GM19468 (cell line): ENCODE results near the gene USP37.
A peak's percentile ranks its signal among the peaks of the same experiment; 100 is the strongest.
"Not testable (repeated sequence)": the region's sequence is repeated elsewhere in the genome, so short reads cannot be mapped to it uniquely, and the experiment has no call there.

Experiments
- ATAC-seq: cut with Tn5 transposase; IDR thresholded peaks from one replicate; pipeline ENCODE4 v1.9.1; 2021; ENCODE audit warnings: mild to moderate bottlenecking, moderate library complexity, moderate number of reproducible peaks; ENCODE audit not compliant: unreplicated experiment; ENCODE audit errors: extremely low read depth

Gene USP37

DNA sequence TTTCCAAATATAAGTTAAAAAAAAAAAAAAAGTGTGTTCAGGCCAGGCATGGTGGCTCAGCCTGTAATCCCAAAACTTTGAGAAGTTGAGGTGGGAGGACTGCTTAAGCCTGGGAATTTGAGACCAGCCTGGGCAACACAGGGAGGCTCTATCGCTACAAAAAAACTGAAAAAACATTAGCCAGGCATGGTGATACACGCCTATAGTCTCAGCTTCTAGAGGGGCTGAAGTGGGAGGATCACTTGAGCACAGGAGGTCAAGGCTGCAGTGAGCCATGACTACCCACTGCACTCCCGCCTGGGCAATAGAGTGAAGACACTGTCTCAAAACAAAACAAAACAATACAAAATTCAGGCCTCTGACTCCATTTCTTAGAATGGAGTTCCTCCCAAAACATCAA, 9.2 kb downstream of the USP37 start:
- no peak for ATAC-seq

DNA sequence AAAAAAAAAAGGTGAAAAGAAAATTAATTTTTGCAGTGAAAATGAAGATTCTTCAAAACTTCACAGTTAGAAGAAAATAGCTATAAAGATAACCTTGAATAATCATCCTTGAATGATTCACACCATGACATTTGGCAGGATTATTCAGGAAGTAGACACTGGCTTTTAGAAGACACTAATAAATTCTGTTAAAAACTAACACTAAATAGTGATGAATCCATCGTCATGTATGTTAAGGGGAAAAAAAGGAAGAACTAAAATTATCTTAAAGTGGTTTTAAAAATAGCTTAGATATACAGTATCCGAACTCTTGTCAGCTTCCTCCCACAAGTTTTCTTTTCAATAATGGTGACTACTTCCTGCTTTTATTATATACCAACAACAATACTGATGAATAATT, 10.2 kb downstream of the USP37 start:
- ATAC-seq, result no peak

DNA sequence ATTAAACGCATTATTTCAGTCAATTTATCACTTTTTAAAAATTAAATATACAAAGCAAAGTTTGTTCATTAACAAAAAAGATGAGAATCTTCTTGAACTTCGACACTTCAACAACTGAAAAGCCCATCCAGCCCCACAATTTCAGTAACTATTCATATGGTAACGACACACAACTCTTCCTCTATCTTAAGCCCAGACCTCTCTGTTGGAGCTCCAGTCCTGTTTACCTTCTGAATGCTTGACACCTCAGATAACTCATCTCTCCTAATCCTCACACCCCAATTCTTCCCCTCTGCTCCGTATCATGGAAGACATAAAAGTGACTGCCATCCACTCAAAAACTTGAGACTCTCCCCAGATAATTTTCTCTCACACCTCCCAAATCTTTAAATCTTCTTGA, 12.6 kb downstream of the USP37 start:
- no peak for ATAC-seq

DNA sequence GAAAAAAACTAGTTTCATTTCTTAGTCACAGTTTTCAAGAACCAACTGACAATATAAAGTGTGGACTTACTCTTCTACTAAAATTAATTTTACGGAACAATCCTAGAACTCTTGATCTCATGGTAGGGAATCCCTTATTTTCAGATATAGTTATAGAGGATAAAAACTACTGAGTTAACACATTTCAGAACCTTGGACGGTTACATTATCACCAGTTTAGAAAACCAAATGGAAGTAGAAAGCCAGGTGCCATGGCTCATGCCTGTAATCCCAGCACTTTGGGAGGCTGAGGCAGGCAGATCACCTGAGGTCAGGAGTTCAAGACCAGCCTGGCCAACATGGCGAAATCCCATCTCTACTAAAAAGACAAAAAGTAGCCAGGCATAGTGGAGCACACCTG, 13.9 kb downstream of the USP37 start:
- ATAC-seq, result not testable (repeated sequence)

DNA sequence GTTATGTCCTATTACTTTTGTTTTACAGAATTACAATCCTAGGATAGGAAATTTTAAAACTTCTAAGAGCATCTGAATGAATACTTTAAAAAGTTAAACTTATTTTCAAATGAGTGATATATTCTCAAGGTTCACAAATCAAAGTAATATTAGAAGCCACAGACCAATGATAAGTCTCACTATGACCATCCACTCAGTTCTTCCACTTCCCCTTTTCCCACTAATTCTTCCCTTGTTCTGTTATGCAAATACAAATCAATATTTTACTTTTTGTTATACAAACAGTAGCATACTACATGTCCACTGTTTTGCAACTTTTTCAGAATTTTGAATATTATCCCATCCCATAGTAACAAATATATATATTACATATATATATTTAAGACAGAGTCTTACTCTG, 20.2 kb downstream of the USP37 start:
- no peak for ATAC-seq

DNA sequence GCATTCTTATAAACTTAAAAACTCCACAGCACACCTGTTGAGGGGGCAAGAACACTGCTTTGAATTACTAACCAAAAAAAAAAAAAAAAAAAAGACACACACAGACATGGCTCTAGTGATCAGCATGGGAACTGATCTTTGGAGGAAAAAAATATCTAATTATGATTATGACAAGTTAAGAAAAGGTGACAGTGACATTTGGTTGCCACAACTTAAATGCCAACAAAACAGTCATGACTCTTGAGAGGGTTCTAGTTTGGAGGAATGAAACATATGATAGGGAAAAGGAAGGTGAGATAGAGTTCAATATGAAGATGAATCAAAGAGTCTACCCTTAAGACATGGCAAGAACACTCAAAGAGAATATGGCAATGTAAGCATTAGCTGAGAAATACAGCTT, 20.6 kb downstream of the USP37 start:
- ATAC-seq, result no peak

DNA sequence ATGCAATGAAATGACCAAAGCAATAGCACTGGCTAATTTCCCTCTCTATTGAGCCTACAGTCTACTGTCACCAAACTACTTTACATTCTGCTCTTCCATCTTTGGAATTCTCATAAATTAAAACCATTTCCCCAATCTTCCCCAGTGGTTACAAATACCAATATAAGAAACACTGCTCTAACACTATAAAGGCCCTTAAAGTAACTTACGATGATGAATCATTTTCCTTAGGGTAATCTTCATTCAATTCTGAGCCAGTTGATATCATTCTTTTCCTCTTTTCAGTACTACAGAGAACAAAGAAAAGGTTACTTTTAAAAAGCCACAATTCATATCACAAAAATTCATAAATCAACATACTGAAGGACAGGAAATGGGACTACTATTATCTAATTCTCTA, 22.1 kb downstream of the USP37 start:
- no peak for ATAC-seq

DNA sequence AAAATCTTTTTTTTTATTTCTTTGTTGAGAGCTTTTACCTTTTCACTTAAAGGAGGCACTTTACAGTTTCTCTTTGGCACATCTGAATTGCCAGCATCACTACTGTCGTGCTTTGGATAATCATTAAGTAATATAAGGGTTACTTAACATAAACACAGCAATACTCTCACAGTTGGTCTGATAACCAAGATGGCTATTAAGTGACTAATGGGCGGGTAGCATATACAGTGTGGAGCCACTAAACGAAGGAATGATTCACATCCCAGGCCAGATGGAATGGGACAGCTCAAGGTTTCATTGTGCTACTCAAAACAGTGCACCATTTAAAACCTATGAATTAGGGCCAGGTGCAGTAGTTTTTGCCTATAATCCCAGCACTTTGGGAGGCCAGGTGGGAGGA, 28.1 kb downstream of the USP37 start:
- no peak for ATAC-seq

DNA sequence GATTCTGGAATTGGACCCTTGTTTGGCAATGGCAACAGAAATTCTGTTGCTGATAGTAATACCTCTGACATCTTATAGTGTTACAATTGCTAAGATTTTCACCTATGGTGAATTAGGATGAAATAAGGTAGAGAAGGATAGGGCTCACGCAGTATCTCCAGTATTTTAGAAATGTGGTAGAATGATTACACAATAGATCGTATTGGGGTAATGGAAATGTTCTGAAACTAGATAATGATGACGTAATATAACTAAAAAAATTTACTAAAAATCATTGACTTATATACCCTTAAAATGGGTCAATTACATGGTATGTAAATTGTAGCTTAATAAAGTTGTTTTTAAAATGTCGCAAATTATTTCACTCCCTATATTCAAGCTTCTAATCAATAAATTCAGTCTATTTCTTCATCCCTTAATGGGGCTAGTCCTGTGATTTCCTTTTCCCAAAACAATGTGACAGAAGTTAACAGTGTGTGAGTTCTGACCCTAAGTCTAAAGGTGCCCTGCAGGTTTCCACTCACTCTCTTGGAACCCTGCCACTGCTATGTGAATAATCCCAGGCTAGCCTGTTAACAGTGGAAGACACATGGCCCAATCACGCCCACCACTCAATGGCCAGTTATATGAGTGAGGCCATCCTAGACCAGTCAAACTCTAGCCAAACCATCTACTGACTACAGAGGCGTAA, 31.2 kb downstream of the USP37 start:
- no peak for ATAC-seq

DNA sequence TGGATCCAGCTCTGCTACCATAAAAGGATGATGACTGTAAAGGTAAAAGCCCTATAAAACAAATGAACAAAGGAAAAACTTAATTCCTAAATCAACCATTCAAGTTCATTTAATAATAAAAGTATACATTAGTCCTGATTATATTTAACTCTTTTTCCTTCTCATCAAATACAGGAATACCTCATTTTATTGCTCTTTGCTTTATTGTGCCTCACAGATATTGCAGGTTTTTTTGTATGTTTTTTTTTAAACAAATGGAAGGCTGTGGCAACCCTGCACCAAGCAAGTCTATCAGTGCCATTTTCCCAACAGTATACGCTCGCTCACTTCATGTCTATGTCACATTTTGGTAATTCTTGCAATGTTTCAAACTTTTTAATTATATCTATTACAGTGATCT, 38.2 kb downstream of the USP37 start:
- no peak for ATAC-seq

DNA sequence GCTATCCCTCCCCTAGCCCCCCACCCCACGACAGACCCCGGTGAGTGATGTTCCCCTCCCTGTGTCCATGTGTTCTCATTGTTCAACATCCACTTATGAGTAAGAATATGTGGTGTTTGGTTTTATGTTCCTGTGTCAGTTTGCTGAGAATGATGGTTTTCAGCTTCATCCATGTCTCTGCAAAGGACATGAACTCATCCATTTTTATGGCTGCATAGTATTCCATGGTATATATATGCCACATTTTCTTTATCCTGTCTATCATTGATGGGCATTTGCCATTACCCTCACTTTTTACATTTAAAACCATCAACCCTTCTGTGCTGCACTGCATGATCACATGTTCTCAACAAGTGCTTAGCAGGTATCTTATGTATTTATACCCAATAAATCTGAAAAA, 39.7 kb downstream of the USP37 start:
- ATAC-seq, result not testable (repeated sequence)

DNA sequence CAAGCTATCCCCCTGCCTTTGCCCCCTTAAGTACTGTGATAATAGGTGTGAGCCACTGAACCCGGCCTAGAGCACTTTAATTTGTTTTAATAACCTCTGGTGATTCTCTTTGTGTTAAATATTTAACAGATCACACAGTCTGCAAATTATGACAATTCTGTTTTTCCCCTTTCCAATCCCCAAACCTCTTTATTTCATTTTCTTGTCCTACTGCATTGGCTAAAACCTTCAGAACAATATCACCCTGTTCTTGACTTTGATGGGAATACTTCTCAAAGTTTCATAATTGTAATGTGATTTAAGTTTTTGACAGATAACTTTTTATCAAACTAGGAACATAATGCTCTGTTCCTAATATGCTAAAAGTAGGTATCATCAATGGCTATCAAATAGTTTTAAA, 44.5 kb downstream of the USP37 start:
- no peak for ATAC-seq

DNA sequence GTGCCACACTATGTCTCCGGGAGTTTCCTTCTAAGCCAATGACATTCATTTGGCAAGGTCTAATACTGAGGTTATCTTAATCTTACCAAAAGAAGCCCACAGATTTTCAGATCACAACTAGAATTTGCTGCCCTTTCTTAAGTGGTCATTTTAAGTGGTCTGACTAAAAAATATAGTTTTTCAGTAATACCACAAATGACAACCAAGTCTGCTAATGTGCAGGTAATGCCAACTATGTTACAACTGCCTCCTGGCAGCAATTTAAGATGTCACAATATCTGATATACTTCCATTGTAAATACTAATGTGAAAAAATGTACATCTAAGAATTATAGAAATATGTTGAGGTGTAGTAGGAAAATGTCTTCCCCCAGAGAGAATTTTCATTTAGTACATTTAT, 49.3 kb downstream of the USP37 start:
- ATAC-seq, result no peak

DNA sequence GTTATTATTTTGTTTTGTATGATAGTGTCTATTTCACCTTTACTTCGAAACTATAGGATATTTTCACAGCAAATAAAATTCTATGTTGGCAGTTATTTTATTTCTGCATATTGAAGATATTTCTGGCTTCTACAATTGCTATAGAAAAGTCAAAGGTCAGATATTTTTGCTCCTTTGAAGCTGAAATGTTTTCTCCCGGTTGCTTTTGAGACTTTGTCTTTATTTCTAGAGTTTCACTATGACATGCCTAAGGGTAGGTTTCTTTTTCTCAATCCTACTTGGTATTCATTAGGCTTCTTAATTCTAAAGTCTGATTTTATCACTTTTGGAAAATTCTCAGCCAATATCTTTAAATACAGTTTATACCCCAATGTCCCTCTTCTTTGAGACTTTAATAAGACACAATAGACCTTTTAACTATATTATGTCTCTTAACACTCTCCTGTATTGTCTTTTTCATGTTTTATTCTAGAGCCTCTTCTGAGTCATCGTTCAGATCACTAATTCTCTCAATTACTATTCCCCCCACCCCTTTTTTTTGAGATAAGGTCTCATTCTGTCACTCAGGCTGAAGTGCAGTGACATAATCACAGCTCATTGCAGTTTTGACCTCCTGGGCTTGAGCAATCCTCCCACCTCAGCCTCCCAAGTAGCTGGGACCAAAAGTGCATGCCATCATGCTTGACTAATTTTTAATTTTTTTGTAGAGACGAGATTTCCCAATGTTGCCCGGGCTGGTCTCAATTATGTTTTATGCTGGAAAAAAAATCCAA, 50.5 kb downstream of the USP37 start:
- ATAC-seq, result no peak

DNA sequence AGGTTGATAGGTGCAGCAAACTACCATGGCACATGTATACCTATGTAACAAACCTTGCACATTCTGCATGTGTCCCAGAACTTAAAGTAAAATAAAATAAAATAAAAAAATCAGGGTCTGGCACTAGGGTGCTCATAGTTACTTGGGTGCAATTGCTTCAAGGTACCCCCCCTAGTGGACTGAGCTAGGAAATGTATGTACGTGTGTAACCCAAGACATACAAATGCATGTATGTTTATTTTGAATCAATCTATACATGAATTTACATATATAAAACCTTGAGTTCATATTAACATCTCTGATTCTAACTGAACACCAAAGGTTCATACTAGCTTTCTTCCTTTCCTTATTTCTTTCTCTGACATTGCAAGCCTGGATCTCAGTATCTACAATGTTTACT, 51.5 kb downstream of the USP37 start:
- ATAC-seq, result no peak

DNA sequence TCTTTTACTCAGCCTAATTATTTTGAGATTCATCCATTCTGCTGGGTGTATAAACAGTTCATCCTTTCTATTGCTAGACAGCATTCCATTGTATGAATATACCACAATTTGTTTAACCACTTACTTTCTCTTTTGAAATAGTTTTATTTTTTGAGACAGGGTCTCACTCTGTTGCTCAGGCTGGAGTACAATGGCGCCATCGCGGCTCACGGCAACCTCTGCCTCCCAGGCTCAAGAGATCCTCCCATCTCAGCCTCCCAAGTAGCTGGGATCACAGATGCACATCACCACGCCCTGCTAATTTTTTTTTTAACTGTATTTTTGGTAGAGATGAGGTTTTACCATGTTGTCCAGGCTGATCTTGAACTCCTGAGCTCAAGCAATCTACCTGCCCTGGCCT, 54.5 kb downstream of the USP37 start:
- no peak for ATAC-seq

DNA sequence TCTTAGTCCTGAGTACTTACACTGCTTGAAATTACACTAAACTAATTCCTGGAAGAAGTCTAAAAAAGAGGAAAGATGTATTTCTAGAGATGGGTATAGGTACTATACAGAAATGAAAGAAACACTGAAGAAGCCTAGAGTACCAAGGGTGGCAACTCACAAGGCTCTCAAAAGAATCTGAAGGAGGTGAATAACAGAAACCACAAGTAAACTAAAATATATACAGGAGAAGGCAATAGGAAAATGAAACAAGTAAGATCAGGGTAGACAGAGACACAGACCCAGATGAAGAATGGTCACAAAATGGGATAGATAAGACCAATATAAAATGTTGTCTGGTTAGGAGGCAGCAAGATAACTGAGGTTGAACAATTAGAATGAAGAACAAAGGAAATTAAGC, 59.9 kb downstream of the USP37 start:
- peak; percentile 26 for ATAC-seq

DNA sequence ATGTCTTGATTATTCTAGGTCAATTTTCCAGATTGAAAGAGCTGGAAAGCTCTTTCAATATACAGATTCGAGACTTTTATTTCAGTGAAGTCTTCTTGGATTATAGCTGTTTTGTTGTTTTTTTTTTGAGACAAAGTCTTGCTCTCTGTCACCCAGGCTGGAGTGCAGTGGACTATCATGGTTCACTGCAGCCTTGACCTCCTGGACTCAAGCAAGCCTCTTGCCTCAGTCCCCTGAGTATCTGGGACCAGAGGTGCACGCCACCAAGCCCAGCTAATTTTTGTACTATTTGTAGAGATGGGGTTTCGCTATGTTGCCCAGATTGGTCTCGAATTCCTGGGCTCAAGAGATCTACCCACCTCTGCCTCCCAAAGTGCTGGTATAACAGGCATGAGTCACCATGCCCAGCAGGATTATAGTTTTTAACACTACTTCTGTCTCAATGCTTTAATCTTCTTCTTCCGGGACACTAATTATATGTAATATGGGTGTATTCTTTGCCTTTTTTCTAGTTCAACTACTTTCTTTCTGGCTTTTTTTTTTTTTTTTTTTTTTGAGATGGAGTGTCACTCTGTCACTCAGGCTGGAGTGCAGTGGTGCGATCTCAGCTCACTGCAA, 62.3 kb downstream of the USP37 start:
- no peak for ATAC-seq

DNA sequence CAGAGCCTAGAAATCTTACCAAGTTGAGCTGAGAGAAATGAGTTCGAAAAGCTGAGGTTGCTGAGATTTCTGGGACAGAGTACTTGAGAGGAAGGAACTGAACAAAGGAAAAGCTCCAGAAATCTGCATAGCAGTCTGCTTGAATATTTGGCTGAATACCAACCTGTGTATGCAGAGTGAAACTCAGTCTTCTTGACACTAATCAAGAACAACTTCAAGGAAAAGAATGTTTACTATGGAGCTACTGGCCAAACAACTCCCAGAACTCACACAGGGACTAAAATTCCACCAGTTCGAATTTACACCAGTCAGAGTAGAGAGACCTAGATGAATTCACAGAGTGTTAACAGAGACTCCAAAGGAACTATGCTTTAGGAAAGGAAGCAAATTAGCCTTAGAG, 66.5 kb downstream of the USP37 start:
- ATAC-seq, result no peak

DNA sequence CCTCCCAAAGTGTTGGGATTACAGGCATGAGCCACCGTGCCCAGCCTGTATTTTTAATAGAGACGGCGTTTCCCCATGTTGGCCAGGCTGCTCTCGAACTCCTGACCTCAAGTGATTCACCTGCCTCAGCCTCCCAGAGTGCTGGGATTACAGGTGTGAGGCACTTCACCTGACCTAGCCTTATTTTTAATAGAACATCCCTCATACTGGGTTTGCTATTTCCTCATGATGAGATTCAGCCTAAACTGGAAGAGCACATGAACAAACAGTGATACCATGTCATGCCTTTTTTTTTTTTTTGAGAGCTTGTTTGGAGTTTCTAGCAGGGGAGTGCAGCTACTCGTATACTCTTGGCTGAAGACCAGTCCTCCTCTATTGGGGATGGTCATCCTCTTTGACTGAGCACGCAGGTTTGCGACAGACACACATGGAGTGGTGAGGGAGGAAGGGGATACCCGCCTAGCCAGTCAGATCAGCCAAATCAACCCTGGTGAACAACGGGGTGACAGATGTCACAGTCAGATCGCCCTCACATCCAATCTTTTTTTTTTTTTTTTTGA, 67.6 kb downstream of the USP37 start:
- no peak for ATAC-seq

DNA sequence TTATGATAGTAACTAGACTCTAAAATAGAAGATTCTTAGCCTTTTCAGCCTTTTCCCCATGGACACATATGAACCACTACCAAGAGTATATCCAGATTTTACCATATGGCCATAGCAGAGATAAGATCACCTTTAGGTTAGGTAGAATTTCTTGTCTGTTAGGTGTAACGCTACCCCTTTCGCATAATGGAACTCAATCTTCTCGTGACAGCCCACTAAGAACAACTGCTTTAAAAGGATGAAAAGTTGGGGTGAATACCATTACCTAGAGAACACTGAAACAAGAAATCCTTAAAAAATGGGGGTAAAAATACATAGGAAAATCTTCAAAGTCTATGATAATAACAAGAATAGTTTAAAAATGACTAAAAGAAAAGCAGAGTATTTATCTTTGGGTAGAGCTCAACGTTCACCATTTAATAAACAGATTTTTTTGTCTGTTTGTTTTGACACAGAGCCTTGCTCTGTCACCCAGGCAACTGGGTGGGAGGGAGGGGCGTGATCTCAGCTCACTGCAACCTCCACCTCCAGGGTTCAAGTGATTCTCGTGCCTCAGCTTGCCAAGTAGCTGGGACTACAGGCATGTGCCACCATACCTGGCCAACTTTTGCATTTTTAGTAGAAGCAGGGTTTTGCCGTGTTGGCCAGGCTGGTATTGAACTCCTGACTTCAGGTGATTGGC, 82.0 kb downstream of the USP37 start:
- no peak for ATAC-seq
